HS-27A (cell line): Measurements from ENCODE around the gene TUBA8.
"Not testable (repeated sequence)": the region's sequence is repeated elsewhere in the genome, so short reads cannot be mapped to it uniquely, and the experiment has no call there.

ENCODE experiments used
- DNase-seq: peaks from one replicate; pipeline ENCODE4 v3.0.0-alpha.2; 2012; ENCODE audit warnings: low read depth, missing footprints

Gene TUBA8

DNA sequence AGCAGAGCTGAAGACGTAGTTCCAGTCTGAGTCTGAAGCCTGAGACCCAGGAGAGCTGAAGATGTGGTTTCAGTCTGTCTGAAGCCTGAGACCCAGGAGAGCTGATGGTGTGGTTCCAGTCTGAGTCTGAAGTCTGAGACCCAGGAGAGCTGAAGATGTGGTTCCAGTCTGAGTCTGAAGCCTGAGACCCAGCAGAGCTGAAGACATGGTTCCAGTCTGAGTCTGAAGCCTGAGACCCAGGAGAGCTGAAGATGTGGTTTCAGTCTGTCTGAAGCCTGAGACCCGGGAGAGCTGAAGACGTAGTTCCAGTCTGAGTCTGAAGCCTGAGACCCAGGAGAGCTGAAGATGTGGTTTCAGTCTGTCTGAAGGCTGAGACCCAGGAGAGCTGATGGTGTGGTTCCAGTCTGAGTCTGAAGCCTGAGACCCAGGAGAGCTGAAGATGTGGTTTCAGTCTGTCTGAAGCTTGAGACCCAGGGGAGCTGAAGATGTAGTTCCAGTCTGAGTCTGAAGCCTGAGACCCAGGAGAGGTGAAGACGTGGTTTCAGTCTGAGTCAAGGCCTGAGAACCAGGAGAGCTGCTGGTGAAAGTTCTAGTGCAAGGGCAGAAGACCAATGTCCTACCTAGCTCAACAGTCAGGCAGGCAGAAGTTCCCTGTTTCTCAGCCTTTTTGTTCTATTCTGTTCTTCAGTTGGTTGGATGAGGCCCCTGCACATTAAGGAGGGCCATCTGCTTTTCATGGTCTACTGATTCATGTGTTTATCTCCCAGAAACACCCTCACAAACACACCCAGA, 3.9 kb upstream of the TUBA8 start:
- DNase-seq, result not testable (repeated sequence)

DNA sequence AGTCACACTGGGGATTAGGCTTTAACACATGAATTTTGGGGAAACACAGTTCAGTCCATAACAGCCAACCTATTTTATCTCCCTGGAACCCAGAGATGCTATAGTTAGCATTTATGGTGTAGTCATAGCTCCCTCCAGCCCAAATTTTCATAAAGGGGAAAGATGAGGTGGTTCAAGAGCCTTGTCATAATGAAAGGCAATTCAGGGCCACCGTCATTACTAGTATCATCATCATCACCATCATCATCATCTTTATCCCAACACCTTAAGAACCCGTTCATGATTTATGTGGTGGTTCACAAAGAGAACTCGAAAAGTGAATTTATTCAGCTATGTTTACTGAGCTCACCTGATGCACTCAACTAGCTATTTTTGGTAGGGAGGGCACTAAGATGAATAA, 2.4 kb upstream of the TUBA8 start:
- DNase-seq, result no peak

DNA sequence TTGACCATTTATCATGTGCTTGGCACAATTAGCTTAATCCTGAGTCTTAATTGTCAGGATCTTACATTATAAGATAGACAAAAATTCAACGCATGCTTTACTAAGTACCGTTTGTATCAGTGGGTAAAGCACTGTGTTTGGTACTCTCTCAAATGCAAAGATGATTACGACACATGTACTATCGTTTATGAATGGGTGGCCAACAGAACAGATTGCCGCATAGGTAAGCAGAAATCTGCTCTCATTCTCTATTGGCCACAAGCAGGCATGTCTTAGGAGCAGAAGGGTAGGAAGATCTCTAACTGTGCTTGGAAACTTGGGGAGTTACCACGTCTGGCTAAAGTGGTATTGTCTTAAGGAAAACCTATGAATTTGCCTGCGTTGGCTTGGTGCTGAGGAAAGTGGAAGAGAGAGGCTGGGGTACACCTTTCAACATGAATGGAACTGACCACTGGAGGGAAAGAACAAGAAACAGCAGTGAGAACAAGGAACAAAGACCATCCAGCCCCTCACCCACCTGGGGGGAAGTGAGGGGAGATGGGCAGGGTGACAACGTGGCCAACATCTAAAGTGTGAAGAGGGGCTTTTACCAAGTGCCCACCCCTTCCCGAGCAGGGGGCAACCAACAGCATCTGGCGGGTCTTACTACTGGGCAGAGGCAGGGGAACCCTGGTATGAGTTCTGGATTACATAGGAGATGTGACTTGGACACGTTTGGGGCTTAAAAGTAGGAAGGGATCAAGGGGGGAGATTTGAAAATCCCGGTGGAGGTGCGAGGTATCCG, 1.0 kb upstream of the TUBA8 start:
- DNase-seq, result no peak

DNA sequence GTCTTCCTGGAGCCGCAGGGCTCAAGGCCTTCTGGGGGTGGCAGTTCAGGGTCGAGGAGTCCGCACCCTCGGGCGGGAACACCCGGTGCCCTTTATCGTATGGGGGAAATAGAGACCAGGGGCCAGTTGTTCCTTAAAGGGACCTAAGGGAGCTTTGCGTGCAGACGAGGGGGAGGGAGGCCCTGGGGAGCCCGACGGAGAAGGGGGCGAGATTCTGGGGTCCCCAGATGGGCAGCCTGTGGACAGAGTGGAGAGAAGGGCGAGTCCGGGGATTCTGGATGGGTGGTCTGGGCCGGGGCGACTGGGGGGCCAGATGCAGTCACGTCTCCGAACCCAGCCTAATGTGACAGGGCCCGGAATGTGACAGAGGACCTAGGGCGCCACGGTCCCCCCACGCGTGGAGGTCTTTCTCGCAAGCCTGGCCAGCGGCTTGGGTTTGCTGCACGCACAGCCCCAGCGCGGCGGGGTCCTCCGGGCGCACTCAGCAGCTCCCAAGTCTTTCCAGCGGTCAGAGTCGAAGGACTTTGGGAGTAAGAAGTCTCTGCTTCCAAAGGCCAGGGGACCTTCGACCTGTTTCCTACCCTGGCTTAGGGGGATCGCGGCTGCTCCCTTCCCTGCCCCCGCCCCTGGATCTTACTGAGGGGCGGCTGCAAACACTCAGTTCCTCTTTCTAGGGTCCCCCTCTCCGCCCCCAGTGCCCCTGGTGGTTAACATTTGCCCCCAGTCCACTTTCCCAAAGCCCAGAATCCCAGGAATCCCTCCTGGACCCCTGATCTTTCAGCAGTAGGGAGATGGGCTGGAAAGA, 547 bp downstream of the TUBA8 start:
- no peak for DNase-seq

DNA sequence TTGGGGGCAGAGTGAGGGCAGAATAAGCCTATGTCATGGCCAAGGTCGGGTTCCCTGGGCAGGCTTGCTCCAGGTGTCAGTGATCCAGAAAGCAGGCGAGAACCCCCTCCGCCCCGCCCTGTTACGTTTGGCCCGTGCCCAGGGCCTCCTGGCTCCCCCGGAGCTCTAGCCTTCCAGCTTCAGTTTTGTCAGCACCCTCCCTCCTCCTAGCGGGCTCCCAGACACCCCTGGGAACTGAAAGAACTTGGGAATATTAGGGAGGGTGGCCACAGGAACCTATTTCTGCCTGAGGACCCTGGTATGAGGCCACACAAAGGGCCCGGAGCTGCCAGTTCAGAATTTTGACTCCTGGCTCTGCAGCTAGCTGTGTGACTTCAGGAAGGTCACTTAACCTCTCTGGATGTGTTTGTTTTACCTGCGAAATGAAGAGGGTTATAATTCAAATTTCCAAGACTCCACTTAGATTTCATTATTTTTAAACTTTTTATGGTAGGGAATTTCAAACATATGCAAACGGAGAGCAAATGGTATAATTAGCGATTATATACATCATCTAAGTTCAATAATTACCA, 1.2 kb downstream of the TUBA8 start:
- no peak for DNase-seq

DNA sequence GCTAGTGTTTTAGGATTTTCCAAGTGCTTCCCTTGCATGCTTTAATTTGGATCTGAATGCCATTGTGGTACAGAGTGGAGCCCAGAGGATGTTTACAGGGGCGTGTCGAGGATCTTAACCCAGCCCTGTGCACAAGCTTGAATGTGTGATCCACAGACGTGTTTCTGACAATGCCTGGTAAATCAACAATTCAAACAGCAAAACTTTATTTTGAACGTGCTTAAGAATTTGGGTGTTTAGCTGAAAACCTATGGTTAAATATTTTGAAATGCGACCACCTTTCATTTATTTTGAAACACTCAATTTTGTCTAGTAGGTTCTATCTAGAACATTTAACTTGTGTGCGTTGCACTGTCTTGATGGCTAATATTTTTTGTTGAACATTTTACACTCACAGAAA, 1.8 kb downstream of the TUBA8 start:
- no peak for DNase-seq

DNA sequence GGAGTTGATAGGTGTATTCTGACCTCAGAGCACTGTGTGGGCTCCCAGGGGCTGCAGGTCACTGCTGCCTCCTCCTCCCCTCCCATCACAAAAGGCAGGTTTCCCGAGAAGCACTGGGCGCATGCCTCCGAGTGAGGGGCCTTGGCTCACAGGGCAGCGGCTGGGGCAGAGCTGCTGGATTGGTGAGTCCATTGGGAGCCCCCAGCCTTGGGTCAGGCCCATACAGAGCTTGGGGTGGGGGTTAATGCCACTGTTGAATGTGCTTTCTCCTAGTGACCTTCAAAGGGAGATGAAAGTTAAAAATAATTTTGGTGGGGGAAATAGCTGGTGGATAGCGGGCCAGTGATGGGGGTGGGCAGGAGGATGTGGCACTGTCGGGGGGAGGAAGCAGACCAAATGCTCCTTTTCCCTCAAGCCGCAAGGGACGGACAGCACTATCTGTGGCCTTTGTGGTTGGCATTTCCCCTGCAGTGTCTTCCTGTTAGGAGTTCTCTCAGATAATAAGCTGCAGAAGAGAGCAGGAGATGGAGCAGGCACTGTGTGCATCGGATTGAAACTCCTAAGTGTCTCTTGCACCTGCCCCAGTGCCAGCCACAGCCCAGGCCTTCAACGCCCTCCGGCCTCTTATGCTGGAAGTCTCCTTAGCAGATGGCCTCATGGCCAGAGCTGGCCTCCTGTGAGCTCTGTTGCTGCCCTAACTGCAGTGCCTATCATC, 3.2 kb downstream of the TUBA8 start:
- no peak for DNase-seq

DNA sequence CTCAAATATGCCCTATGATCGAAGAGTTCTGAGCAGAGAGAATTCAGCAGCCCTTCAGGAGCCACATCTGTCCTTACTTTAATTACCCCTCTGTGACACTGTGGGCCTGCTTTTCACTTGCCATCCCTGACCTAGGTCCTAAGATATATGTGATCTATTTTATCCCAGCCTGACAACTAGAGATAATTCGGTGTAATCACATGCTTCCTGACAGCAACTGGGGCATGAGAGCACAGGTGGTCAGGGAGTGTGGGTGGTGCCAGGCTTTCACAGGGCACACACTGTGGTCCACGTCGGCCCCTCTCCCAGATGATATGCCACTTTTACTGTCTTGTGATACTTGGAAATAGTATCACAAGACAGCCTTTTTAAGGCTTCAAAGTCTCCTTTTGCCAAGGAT, 3.9 kb downstream of the TUBA8 start:
- DNase-seq, result no peak

DNA sequence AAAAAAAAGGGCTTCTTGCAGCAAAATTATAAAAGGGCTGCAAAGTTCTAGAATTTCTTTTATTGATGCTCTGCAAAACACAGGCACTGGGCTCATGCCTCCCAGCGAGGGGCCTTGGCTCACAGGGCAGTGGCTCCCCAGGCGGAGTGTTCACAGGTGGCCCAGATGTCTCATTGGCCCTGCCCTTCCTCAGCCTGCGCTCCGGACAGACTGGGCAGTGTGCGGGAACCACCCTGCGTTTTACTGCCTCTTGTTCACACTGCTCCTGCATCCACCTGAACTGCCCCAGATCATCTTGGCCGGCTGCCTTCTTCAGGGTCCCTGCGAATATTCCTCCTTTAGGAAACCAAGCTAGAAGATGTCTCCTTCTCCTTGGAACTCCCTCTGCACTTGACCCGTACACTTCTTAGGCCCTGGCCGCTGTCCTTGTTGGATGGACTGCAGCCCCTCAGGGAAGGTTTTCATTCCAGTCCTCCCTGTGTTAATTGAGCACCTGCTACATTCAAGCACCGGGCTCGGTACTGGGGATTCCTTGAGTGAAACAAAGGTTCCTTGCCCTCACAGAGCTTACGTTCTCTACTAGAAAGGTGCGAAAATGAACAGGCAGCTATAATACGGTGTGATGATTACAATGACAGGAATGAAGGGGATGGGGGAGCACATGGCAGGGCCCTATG, 4.5 kb downstream of the TUBA8 start:
- DNase-seq, result no peak

DNA sequence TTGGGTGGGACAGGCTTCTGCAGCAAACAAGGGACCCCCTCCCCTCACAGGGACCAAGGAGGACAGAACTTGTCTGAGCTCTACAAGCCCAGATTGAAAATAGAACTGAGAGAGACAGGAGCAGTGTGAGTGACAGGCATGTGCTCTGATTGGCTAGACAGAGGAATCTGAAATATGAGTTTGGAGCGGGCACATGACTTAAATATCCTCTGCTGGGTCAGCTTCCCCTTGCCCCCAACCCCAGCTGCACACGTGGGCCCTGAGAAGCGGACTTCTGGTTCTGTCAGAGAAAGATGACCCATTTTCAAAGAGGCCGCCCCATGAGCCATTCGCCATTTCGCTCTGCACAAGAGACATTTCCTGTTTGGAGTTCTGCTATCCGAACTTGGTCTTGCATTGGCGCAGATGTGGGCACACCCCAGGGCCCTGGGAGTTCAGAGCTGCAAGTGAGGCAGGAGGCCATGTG, 5.3 kb downstream of the TUBA8 start:
- DNase-seq, result no peak

DNA sequence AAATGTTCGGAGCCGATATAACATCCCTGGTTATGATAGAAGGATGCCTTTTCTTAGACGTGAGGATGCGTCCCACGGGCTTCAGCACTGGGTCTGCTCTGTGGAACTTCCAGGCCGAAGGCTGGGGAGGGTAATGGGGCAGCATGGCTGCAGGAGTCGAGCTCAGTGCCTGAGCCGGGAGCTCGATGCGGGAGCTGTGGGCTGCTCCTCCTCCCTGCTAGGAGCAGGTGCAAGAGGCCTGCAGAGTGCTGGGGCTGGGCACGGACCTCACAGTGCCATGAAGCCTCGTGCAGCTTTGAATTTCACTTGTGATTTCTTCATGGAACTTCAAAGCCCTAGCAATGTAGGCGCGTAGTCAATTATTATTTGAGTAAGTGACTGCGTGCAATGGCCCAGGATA, 6.0 kb downstream of the TUBA8 start:
- no peak for DNase-seq

DNA sequence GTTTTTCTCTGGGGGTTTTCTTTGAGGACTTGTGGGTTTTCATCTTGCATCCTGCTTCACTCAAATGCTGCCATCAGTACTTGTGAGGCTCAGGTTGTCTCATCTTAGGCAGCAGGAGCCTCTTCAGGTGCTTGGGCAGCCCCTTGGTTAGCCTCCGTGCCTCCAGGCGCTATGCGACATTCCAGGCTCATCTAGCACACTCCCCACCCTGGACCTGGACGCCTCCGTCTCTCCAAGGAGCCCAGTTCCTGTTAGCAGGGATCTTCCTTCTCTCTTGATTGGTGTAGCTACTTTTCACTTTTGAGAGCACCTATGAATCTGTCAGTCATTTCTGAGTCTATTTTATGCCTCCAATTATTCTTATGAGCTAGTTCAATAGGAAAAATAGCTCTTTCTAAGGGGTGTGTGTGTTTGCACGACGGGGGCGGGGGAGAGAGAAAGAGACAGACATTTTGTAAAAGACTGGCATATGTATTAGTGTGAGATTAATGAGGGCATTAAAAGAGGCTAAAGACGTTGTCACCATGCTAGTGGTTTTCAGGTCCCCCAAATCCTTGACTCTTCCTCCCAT, 7.8 kb downstream of the TUBA8 start:
- DNase-seq, result no peak

DNA sequence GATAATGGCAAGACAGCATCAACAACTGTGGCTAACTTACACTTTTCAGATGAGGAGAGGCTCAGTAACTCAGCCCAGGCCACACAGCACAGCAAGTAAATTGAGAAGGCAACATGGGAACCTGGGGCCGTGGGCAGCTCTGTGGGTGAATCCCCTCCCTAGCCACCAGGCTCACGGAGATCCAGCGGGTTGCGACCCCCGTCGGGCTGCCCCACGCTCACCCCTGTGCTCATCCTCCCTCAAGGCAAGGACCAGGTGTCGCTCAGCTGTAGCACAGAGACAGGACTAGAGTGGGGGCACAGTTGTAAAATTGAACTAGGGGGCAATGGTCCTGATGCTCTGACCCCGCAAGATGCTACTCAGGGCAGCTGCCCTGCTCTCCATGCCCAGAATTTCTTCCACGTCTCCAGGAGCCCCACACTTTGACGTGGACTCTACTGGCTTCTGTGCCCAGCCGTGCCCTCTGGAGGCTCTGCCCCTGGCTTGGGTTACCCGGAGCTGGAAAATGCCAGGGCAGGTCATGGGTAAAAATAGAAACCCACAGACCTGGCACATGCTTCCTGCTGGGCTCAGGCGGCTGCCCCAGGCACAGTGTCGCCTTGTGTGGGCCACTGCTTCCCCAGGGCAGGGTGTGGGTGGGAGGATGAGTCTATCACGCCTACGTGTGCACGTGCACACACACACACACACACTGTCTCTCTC, 9.0 kb downstream of the TUBA8 start:
- DNase-seq, result no peak

DNA sequence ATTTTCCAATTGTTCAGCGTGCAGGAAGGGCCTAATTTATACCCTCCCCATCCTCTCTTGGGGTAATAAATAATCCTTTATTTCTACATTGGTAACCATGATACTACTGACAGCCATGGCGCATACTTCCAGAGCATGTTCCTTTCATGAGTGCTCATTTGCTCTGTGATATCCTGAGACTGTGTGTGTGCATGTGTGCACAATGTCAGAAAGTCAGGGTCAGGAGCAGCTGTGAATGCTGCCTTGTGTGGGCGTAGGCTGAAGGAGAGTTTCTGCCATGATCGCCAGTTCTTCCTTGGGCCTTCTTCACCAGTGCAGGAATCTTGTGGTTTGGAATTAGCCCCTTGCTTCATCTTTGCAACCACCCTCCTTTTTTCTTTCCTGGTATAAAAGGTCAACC, 10.2 kb downstream of the TUBA8 start:
- DNase-seq, result no peak

DNA sequence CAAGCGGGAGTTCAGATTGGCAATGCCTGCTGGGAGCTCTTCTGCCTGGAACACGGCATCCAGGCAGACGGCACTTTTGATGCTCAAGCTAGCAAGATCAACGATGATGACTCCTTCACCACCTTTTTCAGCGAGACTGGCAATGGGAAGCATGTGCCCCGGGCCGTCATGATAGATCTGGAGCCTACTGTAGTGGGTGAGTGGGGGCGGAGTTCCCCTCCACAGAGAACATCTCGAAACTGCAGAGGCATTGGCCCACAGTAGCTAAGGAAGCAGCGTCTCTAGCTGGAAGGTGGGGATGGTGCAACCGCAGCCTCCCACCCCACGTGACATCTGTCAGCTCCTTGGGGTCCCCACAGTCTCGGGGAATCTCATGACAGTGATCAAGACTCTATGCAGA, 10.9 kb downstream of the TUBA8 start:
- no peak for DNase-seq

DNA sequence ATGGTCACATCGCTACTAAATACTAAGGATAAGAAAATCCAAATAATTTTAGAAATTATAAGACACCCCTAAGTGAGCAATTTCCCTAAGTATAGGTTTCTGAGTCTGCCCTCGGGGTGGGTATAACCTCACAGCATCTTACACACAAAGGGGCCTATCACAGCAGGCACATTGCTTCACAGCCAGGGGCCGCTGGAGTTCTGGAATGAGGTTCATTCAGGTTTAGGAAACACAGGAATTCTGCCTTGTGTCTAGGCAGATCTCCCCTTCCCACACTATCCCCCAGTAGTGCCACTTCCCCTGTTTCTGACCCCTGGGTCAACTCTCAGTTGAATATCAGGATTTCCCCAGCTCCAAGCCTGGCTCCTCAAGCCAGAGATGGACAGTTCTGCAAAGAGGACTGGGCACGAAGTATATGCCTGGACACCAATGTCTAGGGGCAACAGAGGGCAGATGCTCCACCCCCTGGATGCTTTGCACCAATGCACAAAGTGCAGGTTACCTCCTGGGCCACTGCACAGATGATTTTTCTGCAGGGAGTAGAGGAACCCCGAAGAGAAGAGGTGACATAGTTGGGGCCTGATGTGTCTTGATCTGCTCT, 11.4 kb downstream of the TUBA8 start:
- DNase-seq, result no peak

DNA sequence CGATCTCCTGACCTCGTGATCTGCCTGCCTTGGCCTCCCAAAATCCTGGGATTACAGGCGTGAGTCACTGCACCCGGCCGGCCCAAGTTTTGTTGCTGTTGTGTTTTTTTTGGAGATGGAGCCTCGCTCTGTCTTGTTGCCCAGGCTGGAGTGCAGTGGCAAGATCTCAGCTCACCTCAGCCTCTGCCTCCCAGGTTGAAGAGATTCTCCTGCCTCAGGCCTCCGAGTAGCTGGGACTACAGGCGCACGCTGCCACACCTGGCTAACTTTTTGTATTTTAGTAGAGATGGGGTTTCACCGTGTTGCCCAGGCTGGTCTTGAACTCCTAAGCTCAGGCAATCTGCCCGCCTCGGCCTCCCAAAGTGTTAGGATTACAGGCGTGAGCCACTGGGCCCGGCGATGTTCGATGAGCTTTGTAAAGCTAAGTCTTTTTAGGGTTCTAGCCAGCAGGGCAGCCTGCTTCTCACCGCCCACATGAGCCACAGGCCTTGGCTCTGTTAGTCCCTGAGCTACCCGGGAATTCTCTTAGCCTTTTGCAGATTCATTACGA, 12.9 kb downstream of the TUBA8 start:
- DNase-seq, result not testable (repeated sequence)

DNA sequence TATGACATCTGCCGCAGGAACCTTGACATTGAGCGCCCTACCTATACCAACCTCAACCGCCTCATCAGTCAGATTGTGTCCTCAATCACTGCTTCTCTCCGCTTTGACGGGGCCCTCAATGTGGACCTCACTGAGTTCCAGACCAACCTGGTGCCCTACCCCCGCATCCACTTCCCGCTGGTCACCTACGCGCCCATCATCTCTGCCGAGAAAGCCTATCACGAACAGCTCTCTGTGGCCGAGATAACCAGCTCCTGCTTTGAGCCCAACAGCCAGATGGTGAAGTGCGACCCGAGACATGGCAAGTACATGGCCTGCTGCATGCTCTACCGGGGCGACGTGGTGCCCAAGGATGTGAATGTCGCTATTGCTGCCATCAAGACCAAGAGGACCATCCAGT, 16.0 kb downstream of the TUBA8 start:
- DNase-seq, result no peak

DNA sequence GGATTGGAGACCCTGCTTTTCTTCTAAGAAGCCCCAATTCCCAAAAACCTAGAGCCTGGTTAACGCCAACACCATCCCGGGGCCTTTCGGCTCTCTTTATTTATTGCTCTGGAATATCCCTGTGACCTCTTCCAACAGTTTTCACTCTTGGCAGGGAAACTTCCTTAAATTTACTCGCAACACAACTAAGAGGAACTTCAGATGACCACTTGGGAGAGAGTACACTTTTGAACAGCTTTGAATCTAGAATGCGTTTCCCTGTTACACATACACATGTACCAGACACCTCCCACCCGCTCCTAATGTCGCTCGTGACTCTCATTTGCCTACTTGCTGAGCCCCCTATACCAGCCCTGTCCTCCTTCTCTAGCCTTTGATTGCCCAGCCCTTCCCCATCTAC, 19.4 kb downstream of the TUBA8 start:
- DNase-seq, result no peak
